ENCODE measurements around the gene KIAA2012. TPM values are rescaled to one million over a fixed set of nuclear protein-coding genes. Genes with fewer than 3 reads are reported as not detected.

KIAA2012 gene
- total and polyA plus RNA-seq, 2 of the 4 experiments (the other 2 are of a cell fraction) = under 0.01 to 0.09 TPM

DNA sequence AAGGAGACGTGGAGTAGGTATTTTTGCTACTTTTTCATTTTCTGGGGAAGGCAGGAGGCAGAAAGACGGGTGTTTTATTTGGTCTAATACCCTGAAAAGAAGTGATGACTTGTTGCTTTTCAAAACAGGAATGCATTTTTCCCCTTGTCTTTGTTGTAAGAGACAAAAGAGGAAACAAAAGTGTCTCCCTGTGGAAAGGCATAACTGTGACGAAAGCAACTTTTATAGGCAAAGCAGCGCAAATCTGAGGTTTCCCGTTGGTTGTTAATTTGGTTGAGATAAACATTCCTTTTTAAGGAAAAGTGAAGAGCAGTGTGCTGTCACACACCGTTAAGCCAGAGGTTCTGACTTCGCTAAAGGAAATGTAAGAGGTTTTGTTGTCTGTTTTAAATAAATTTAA is 36.0 kb upstream of the KIAA2012 start:
- Histone ChIP-seq H3K27ac (ENCODE audit: insufficient read depth, low read length) (peak overlapping the region; percentile 94), H2AFZ (replicated peaks; ENCODE audit: low read length, poor library complexity) (no peak overlapping the region), H2BK5ac (ENCODE audit: low read depth, low read length, poor library complexity, severe bottlenecking) (peak overlapping the region; percentile 96), H3K4me1 (ENCODE audit: control insufficient read depth, insufficient read depth, low read length) (peaks cover 11% of the 10 kb centered on the region), H3K18ac (ENCODE audit: low read depth, low read length) (peak overlapping the region; percentile 90), H2BK15ac (ENCODE audit: low read depth, low read length) (peak overlapping the region; percentile 6; the same call in 1 of the 3 replicates), H3K9ac (ENCODE audit: low read depth, low read length) (peak overlapping the region; percentile 94), H2AK9ac (replicated peaks; ENCODE audit: low read depth, low read length, poor library complexity) (no peak overlapping the region), H3K14ac (replicated peaks; ENCODE audit: low read depth, low read length) (peak overlapping the region; percentile 53), H2BK120ac (ENCODE audit: low read depth, low read length) (peak overlapping the region; percentile 80), H3K4ac (ENCODE audit: low read depth, low read length) (peak overlapping the region; percentile 92; the same call in 1 of the 2 replicates), H3K27me3 (ENCODE audit: control insufficient read depth, insufficient read depth, low read length) (no peaks in the 10 kb centered on the region), H3K56ac (ENCODE audit: extremely low read depth, insufficient read depth, low read length) (peak overlapping the region; percentile 92), H3K9me3 (ENCODE audit: control insufficient read depth, insufficient read depth, low read length) (no peaks in the 10 kb centered on the region), H4K20me1 (ENCODE audit: insufficient read depth, low read length) (peaks cover 51% of the 10 kb centered on the region), H4K91ac (ENCODE audit: insufficient read depth, low read depth, low read length) (peak overlapping the region; percentile 91), H3K79me1 (ENCODE audit: low read depth in 1 of 2, low read length in 2 of 2) (peaks cover 5 to 33% of the 10 kb centered on the region in 2 experiments), H2AK5ac (ENCODE audit: low read depth, low read length) (peak overlapping the region; percentile 91), H3K36me3 (ENCODE audit: control insufficient read depth, insufficient read depth, low read length) (peaks cover 36% of the 10 kb centered on the region), H3K9me1 (ENCODE audit: insufficient read depth, low read length) (peaks cover 3% of the 10 kb centered on the region; the same call in 1 of the 2 replicates), H4K8ac (ENCODE audit: low read depth in 2 of 2, low read length in 2 of 2) (peak overlapping the region; percentile 41 to 87), H3K4me2 (ENCODE audit: low read depth, low read length) (peak overlapping the region; percentile 96), H3K4me3 (ENCODE audit: insufficient read depth, low read depth, low read length) (peak overlapping the region; percentile 94), H2BK20ac (ENCODE audit: low read depth, low read length) (no peak overlapping the region), H3K23ac (ENCODE audit: low read depth, low read length) (peak overlapping the region; percentile 82), H4K5ac (ENCODE audit: low read depth, low read length) (peak overlapping the region; percentile 77)
- WGBS, 2 experiments (ENCODE audit: extremely low coverage in 2 of 2, insufficient read length in 1 of 2) = 0% methylated on average over 4 of the region's 7 CpGs; no CpG with 5 or more reads in 1 of the 2 experiments
- BruUV-seq (replicated peaks) = TSS peak; percentile 62
- TF ChIP-seq, protein P1, sequence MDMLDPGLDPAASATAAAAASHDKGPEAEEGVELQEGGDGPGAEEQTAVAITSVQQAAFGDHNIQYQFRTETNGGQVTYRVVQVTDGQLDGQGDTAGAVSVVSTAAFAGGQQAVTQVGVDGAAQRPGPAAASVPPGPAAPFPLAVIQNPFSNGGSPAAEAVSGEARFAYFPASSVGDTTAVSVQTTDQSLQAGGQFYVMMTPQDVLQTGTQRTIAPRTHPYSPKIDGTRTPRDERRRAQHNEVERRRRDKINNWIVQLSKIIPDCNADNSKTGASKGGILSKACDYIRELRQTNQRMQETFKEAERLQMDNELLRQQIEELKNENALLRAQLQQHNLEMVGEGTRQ (IDR thresholded peaks at IDR 0.05; ENCODE audit: low read depth, low read length) = no peak
- TF ChIP-seq, protein P2, sequence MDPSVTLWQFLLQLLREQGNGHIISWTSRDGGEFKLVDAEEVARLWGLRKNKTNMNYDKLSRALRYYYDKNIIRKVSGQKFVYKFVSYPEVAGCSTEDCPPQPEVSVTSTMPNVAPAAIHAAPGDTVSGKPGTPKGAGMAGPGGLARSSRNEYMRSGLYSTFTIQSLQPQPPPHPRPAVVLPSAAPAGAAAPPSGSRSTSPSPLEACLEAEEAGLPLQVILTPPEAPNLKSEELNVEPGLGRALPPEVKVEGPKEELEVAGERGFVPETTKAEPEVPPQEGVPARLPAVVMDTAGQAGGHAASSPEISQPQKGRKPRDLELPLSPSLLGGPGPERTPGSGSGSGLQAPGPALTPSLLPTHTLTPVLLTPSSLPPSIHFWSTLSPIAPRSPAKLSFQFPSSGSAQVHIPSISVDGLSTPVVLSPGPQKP (IDR thresholded peaks at IDR 0.05; ENCODE audit: borderline replicate concordance, low read depth, low read length) = no peak
- TF ChIP-seq FOS (IDR thresholded peaks at IDR 0.05; ENCODE audit: low read depth, low read length) = no peak
- TF ChIP-seq SMC3 (IDR thresholded peaks at IDR 0.05; ENCODE audit: low read depth, low read length) = no peak
- no peak for TF ChIP-seq MAFK (IDR thresholded peaks at IDR 0.05; ENCODE audit: low read depth, low read length)
- no peak for TF ChIP-seq CHD1 (IDR thresholded peaks at IDR 0.05; ENCODE audit: low read depth, low read length)
- TF ChIP-seq BHLHE40 (IDR thresholded peaks at IDR 0.05; ENCODE audit: low read depth, low read length) = no peak
- TF ChIP-seq CEBPB (IDR thresholded peaks at IDR 0.05; ENCODE audit: low read depth, low read length) = no peak
- no peak for TF ChIP-seq POLR2A (IDR thresholded peaks at IDR 0.05; ENCODE audit: low read depth, low read length)
- no peak for TF ChIP-seq RAD21 (IDR thresholded peaks at IDR 0.05; ENCODE audit: low read length)
- no peak for TF ChIP-seq RCOR1 (IDR thresholded peaks at IDR 0.05; ENCODE audit: insufficient replicate concordance, low read length)
- DNase-seq (peak; percentile 63), ATAC-seq (ENCODE audit: low read depth) (no peak)
- ChIA-PET POLR2A (ENCODE audit: unreplicated experiment) (no interaction called here), CTCF (no interaction called here)
- in situ Hi-C loops (cut with MboI; ENCODE audit: low sequenced_read_pairs) (loop anchor here (5.0 kb wide), 3 partner anchors 145 to 240 kb away; no protein-coding TSS in a partner anchor), intact Hi-C loops (cut with micrococcal nuclease) (loop anchor here (10.0 kb wide), 1 partner anchor 338 kb away; the partner anchor contains the start of gene BMPR2), dilution Hi-C loops (cut with HindIII; ENCODE audit: low sequenced_read_pairs, unreplicated experiment) (no loop called here)

Data from IMR-90 (cell line).